Uterus (tissue), 4 donors: ENCODE data around the gene KRT24. TPM values are rescaled to one million over a fixed set of nuclear protein-coding genes. Genes with fewer than 3 reads are reported as not detected.

Experiments used
- DNase-seq, 2 donors: peaks; one replicate each; pipeline ENCODE4 v3.0.0-alpha.2; 2019 to 2020
- H3K27ac ChIP-seq, 2 donors: fragments of 200-600 bp; sonication (generic); 1 replicate in 1 of 2; 2 replicates in 1 of 2; pipeline ENCODE4 v1.5.1; 2016 to 2018
- H3K27me3 ChIP-seq, 2 donors: fragments of 200-600 bp; sonication (generic); one replicate each; pipeline ENCODE4 v1.5.1; 2018 to 2019; ENCODE audit warnings: control low read depth in 1 of 2
- H3K36me3 ChIP-seq, 2 donors: fragments of 200-600 bp; sonication (generic); one replicate each; pipeline ENCODE4 v1.5.1; 2019; ENCODE audit warnings: control low read depth in 1 of 2
- H3K4me1 ChIP-seq, 2 donors: fragments of 200-600 bp; sonication (generic); one replicate each; pipeline ENCODE4 v1.5.1; 2018 to 2019; ENCODE audit warnings: control low read depth in 1 of 2
- H3K4me3 ChIP-seq, 2 donors: fragments of 200-600 bp; sonication (generic); 1 replicate in 1 of 2; 2 replicates in 1 of 2; pipeline ENCODE4 v1.5.1; 2018 to 2019; ENCODE audit warnings: mild to moderate bottlenecking in 1 of 2
- H3K9me3 ChIP-seq, 2 donors: fragments of 200-600 bp; sonication (generic); one replicate each; pipeline ENCODE4 v1.5.1; 2019; ENCODE audit warnings: control low read depth in 1 of 2
- CTCF ChIP-seq, 4 experiments: fragments of 200-600 bp in 2 of 4; fragments of 450-650 bp in 2 of 4; sonication (generic) in 2 of 4; IDR thresholded peaks; one replicate each; pipeline ENCODE4 v1.5.1; 2016 to 2019; ENCODE audit warnings: antibody characterized with exemption in 4 of 4, mild to moderate bottlenecking in 2 of 4, moderate library complexity in 1 of 4
- POLR2A ChIP-seq, 2 donors: fragments of 450-650 bp; IDR thresholded peaks; one replicate each; pipeline ENCODE4 v1.6.1; 2016; ENCODE audit warnings: antibody characterized with exemption in 2 of 2, mild to moderate bottlenecking in 1 of 2, moderate library complexity in 1 of 2
- intact Hi-C: fragments of 100-400 bp; cut with DNase I; formaldehyde crosslinking; loops from one replicate; pipeline ENCODE4 v1.15.1; 2023; ENCODE audit warnings: low total_unique reads
- total RNA-seq, 4 donors: library from RNA; depleted of rRNA in 3 of 4; stranded (reverse); fragments of >200 nt in 3 of 4; gene quantifications; one replicate each; pipeline versions ENCODE4 v1.1.0 to v1.2.4, GENCODE V29; 2014 to 2023
- donor health status: DM: yes; HTN: yes; CAD: no.

Gene KRT24
- total RNA-seq, 4 donors from 2014 or later = not detected

- TF ChIP-seq POLR2A (IDR thresholded peaks at IDR 0.05) = no peak
- no peak for TF ChIP-seq CTCF (IDR thresholded peaks at IDR 0.05)
- DNase-seq = peak in 1 of 2 donors; percentile 47
- Histone ChIP-seq H3K4me1 (no peaks in the 10 kb centered on the region), H3K9me3 (no peaks in the 10 kb centered on the region), H3K27ac (peak overlapping the region in 1 of 2 donors; percentile 6), H3K36me3 (no peaks in the 10 kb centered on the region), H3K27me3 (no peaks in the 10 kb centered on the region), H3K4me3 (no peak overlapping the region)
- intact Hi-C loops = no loop called here
Measured at GRCh38 chr17:40707745-40708144, 4.2 kb upstream of the KRT24 start.

GRCh38 chr17:40705584-40705983 lies 2.0 kb upstream of the KRT24 start:
- no peaks in the 10 kb centered on the region for H3K9me3 ChIP-seq
- no peak for DNase-seq
- no peak overlapping the region for H3K4me3 ChIP-seq
- no peaks in the 10 kb centered on the region for H3K4me1 ChIP-seq
- H3K27me3 ChIP-seq = no peaks in the 10 kb centered on the region
- H3K27ac ChIP-seq = no peak overlapping the region
- TF ChIP-seq POLR2A (IDR thresholded peaks at IDR 0.05) (no peak), CTCF (IDR thresholded peaks at IDR 0.05) (no peak)
- no peaks in the 10 kb centered on the region for H3K36me3 ChIP-seq
- intact Hi-C loops = no loop called here

- H3K27ac ChIP-seq = no peak overlapping the region
- H3K27me3 ChIP-seq = no peaks in the 10 kb centered on the region
- intact Hi-C loops = no loop called here
- no peak for DNase-seq
- H3K4me3 ChIP-seq = no peak overlapping the region
- H3K9me3 ChIP-seq = no peaks in the 10 kb centered on the region
- TF ChIP-seq CTCF (IDR thresholded peaks at IDR 0.05) (no peak), POLR2A (IDR thresholded peaks at IDR 0.05) (no peak)
- H3K4me1 ChIP-seq = no peaks in the 10 kb centered on the region
- H3K36me3 ChIP-seq = no peaks in the 10 kb centered on the region
Measured at GRCh38 chr17:40702271-40702670, 1.3 kb downstream of the KRT24 start.

- Histone ChIP-seq H3K9me3 (no peaks in the 10 kb centered on the region), H3K4me3 (no peak overlapping the region), H3K27me3 (no peaks in the 10 kb centered on the region), H3K27ac (peak overlapping the region; percentile 26 to 38), H3K36me3 (no peaks in the 10 kb centered on the region), H3K4me1 (no peaks in the 10 kb centered on the region)
- DNase-seq = peak; percentile 27 to 31
- TF ChIP-seq CTCF (IDR thresholded peaks at IDR 0.05) = no peak
- TF ChIP-seq POLR2A (IDR thresholded peaks at IDR 0.05) = no peak
- intact Hi-C loops = no loop called here
Measured at GRCh38 chr17:40699853-40700252, 3.7 kb downstream of the KRT24 start.

GRCh38 chr17:40699371-40699770 lies 4.2 kb downstream of the KRT24 start:
- DNase-seq = peak; percentile 46 to 61
- H3K4me1 ChIP-seq = no peaks in the 10 kb centered on the region
- peak overlapping the region; percentile 1 to 30 for H3K27ac ChIP-seq
- no peaks in the 10 kb centered on the region for H3K9me3 ChIP-seq
- intact Hi-C loops = no loop called here
- H3K27me3 ChIP-seq = no peaks in the 10 kb centered on the region
- no peak overlapping the region for H3K4me3 ChIP-seq
- H3K36me3 ChIP-seq = no peaks in the 10 kb centered on the region
- TF ChIP-seq POLR2A (IDR thresholded peaks at IDR 0.05) (no peak), CTCF (IDR thresholded peaks at IDR 0.05) (no peak)
